Stimulated activated CD4-positive, alpha-beta T cell treated with anti-CD3 and anti-CD28 coated beads, Interleukin-4, amount 100 ng/mL, for 48 hours (primary cell): Measurements from ENCODE around the gene TEX52.
"Not testable (repeated sequence)": the region's sequence is repeated elsewhere in the genome, so short reads cannot be mapped to it uniquely, and the experiment has no call there.

Experiments used
- DNase-seq, 2 donors: peaks; one replicate each; pipeline ENCODE4 v3.0.0-alpha.2; 2020; ENCODE audit warnings: low read depth in 2 of 2

The TEX52 gene

GRCh38 chr12:2864198-2864597 is 7.4 kb upstream of the TEX52 start:
- no peak for DNase-seq

- DNase-seq: not testable (repeated sequence)
Measured at GRCh38 chr12:2863402-2863801, 6.6 kb upstream of the TEX52 start.

- no peak for DNase-seq
Measured at GRCh38 chr12:2862876-2863275, 6.0 kb upstream of the TEX52 start.

GRCh38 chr12:2860170-2860569 is 3.3 kb upstream of the TEX52 start:
- no peak for DNase-seq

GRCh38 chr12:2858944-2859421 is 2.1 kb upstream of the TEX52 start:
- DNase-seq: no peak

GRCh38 chr12:2858334-2858733 is 1.5 kb upstream of the TEX52 start:
- DNase-seq: no peak

- no peak for DNase-seq
Measured at GRCh38 chr12:2857576-2857975, 737 bp upstream of the TEX52 start.

- DNase-seq: no peak
Measured at GRCh38 chr12:2856051-2856450, 788 bp downstream of the TEX52 start.

GRCh38 chr12:2855546-2855945 is 1.3 kb downstream of the TEX52 start:
- DNase-seq: no peak

GRCh38 chr12:2854669-2855453 is 2.0 kb downstream of the TEX52 start:
- DNase-seq: no peak

- DNase-seq: peak; percentile 51 to 59
Measured at GRCh38 chr12:2853626-2854025, 3.2 kb downstream of the TEX52 start.

- no peak for DNase-seq
Measured at GRCh38 chr12:2851931-2852330, 4.9 kb downstream of the TEX52 start.

GRCh38 chr12:2845280-2845679 is 11.6 kb downstream of the TEX52 start:
- no peak for DNase-seq

- no peak for DNase-seq
Measured at GRCh38 chr12:2844786-2845185, 12.1 kb downstream of the TEX52 start.

GRCh38 chr12:2842948-2843347 is 13.9 kb downstream of the TEX52 start:
- no peak for DNase-seq

- no peak for DNase-seq
Measured at GRCh38 chr12:2841056-2841650, 15.7 kb downstream of the TEX52 start.

- DNase-seq: no peak
Measured at GRCh38 chr12:2836574-2836973, 20.3 kb downstream of the TEX52 start.

- no peak for DNase-seq
Measured at GRCh38 chr12:2835691-2836403, 21.0 kb downstream of the TEX52 start.

- no peak for DNase-seq
Measured at GRCh38 chr12:2834581-2835491, 22.0 kb downstream of the TEX52 start, which contains the start of gene NRIP2. TSS of gene NRIP2 (minus strand) at chr12:2835035. CDS start at chr12:2834983, 52 bp downstream.

- DNase-seq: no peak
Measured at GRCh38 chr12:2833810-2834209, 23.0 kb downstream of the TEX52 start.

GRCh38 chr12:2833327-2833726 is 23.5 kb downstream of the TEX52 start:
- DNase-seq: no peak
